DND-41 (cell line): ENCODE results near the gene EPHB1.

Experiments used
- ATAC-seq: fragments of 200-7000 bp; cut with Tn5 transposase; 3 replicates; pipeline ENCODE4 v1.9.1; 2021; ENCODE audit warnings: low read depth; ENCODE audit not compliant: insufficient read depth
- DNase-seq: peaks from one replicate; pipeline ENCODE4 v3.0.0-alpha.2; 2020
- H2AFZ ChIP-seq: 2 replicates; pipeline ENCODE4 v1.6.0; 2012; ENCODE audit warnings: low read depth, low read length
- H3K27ac ChIP-seq: 2 replicates; pipeline ENCODE4 v1.5.1; 2012; ENCODE audit warnings: low read length, inconsistent platforms
- H3K27me3 ChIP-seq: fragments of 200-600 bp; sonication (generic); 2 replicates; pipeline ENCODE4 v1.6.0; 2012; ENCODE audit warnings: low read length, mild to moderate bottlenecking, inconsistent platforms; ENCODE audit not compliant: insufficient read depth, poor library complexity
- H3K36me3 ChIP-seq: 2 replicates; pipeline ENCODE4 v1.5.1; 2012; ENCODE audit warnings: low read length, inconsistent platforms; ENCODE audit not compliant: insufficient read depth
- H3K4me1 ChIP-seq: 2 replicates; pipeline ENCODE4 v1.5.1; 2012; ENCODE audit warnings: mild to moderate bottlenecking, low read length; ENCODE audit not compliant: insufficient read depth
- H3K4me2 ChIP-seq: 2 replicates; pipeline ENCODE4 v1.6.0; 2012; ENCODE audit warnings: mild to moderate bottlenecking, moderate library complexity, low read length, inconsistent platforms; ENCODE audit not compliant: insufficient read depth
- H3K4me3 ChIP-seq, 2 experiments: fragments of 200-600 bp in 1 of 2; shearing (Covaris generic) in 1 of 2; 2 replicates each; pipeline ENCODE4 v1.5.1; 2012 to 2016; ENCODE audit warnings: inconsistent platforms in 2 of 2, low read length in 2 of 2, mild to moderate bottlenecking in 2 of 2, low read depth in 1 of 2, moderate library complexity in 1 of 2
- H3K79me2 ChIP-seq: 2 replicates; pipeline ENCODE4 v1.6.0; 2012; ENCODE audit warnings: low read length, inconsistent platforms; ENCODE audit not compliant: insufficient read depth
- H3K9ac ChIP-seq: 2 replicates; pipeline ENCODE4 v1.6.0; 2012; ENCODE audit warnings: low read depth, mild to moderate bottlenecking, inconsistent platforms, low read length, moderate library complexity
- H3K9me3 ChIP-seq: 2 replicates; pipeline ENCODE4 v1.5.1; 2012; ENCODE audit warnings: low read length, moderate library complexity, mild to moderate bottlenecking, inconsistent platforms; ENCODE audit not compliant: insufficient read depth, severe bottlenecking
- H4K20me1 ChIP-seq: 2 replicates; pipeline ENCODE4 v1.6.0; 2012; ENCODE audit warnings: low read length; ENCODE audit not compliant: insufficient read depth
- EZH2 ChIP-seq: IDR thresholded peaks from 3 replicates; pipeline ENCODE4 v1.6.1; 2012; ENCODE audit warnings: borderline replicate concordance, low read depth, mild to moderate bottlenecking, moderate library complexity, low read length, inconsistent platforms; ENCODE audit not compliant: severe bottlenecking
- TF ChIP-seq, protein P1 (sequence below): IDR thresholded peaks from 2 replicates; pipeline ENCODE4 v1.5.1; 2012; ENCODE audit warnings: borderline replicate concordance, low read length, moderate library complexity, mild to moderate bottlenecking; ENCODE audit not compliant: poor library complexity, severe bottlenecking; ENCODE audit errors: extremely low read depth

The EPHB1 gene

DNA sequence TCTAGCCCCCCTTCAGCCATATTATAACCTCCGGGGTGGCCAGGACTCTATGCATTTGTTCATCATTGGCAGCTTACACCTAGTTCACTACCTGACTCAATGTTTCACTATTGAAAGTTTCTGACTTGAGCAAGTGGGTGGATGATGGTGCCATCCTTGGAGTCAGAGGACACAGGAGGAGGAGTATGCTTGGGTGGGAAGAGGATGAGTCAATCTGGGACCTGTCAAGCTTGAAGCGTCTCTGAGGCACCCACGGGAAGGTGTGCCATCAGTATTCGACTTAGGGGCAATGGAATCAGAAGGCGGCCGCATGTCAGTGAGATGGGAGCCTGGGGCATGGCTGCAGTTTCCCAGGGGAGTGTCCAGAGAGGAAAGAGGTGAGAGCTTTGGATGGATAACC lies 133.3 kb downstream of the EPHB1 start:
- DNase-seq, result no peak
- H4K20me1 ChIP-seq, result no peaks in the 10 kb centered on the region
- H3K79me2 ChIP-seq, result no peaks in the 10 kb centered on the region
- H3K4me3 ChIP-seq, result no peak overlapping the region
- H3K27ac ChIP-seq, result no peak overlapping the region
- no peak overlapping the region for H2AFZ ChIP-seq
- peaks cover 3% of the 10 kb centered on the region for H3K9me3 ChIP-seq
- no peaks in the 10 kb centered on the region for H3K36me3 ChIP-seq
- TF ChIP-seq, protein P1, sequence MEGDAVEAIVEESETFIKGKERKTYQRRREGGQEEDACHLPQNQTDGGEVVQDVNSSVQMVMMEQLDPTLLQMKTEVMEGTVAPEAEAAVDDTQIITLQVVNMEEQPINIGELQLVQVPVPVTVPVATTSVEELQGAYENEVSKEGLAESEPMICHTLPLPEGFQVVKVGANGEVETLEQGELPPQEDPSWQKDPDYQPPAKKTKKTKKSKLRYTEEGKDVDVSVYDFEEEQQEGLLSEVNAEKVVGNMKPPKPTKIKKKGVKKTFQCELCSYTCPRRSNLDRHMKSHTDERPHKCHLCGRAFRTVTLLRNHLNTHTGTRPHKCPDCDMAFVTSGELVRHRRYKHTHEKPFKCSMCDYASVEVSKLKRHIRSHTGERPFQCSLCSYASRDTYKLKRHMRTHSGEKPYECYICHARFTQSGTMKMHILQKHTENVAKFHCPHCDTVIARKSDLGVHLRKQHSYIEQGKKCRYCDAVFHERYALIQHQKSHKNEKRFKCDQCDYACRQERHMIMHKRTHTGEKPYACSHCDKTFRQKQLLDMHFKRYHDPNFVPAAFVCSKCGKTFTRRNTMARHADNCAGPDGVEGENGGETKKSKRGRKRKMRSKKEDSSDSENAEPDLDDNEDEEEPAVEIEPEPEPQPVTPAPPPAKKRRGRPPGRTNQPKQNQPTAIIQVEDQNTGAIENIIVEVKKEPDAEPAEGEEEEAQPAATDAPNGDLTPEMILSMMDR, result no peak
- no peak for TF ChIP-seq EZH2
- no peaks in the 10 kb centered on the region for H3K4me1 ChIP-seq
- H3K27me3 ChIP-seq, result no peaks in the 10 kb centered on the region
- no peak overlapping the region for H3K4me2 ChIP-seq
- H3K9ac ChIP-seq, result no peak overlapping the region
- ATAC-seq, result no peak

DNA sequence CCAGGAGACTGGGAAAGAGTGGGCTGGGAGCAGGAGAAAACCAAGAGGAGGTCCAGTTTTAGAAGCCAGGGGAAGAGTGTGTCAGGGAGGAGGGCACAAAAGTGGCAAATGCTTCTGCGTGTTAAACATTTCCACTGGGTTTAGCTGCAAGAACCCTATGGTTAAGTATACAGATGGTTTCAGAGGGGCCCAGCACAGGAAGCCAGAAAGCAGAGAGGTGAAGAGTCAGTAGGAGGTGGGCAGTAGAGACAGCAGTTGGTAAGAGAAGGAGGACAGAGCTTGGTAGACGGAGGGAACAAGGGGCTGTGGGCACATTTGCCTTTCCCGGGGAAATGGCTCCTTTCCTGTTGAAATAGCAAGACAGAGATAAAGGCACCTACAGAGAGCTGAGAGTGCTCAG lies 133.8 kb downstream of the EPHB1 start:
- Histone ChIP-seq H3K27me3 (no peaks in the 10 kb centered on the region), H2AFZ (no peak overlapping the region), H3K27ac (no peak overlapping the region), H3K9me3 (peaks cover 3% of the 10 kb centered on the region), H3K9ac (no peak overlapping the region), H3K4me3 (no peak overlapping the region), H3K4me1 (no peaks in the 10 kb centered on the region), H4K20me1 (no peaks in the 10 kb centered on the region), H3K36me3 (no peaks in the 10 kb centered on the region), H3K4me2 (no peak overlapping the region), H3K79me2 (no peaks in the 10 kb centered on the region)
- ATAC-seq (0 out of 3 replicates have a peak, but pooled peaks have one; percentile 39), DNase-seq (no peak)
- TF ChIP-seq EZH2, result no peak
- TF ChIP-seq, protein P1, result no peak

GRCh38 chr3:134929976-134930375 lies 134.9 kb downstream of the EPHB1 start:
- TF ChIP-seq, protein P1, result no peak
- TF ChIP-seq EZH2, result no peak
- Histone ChIP-seq H3K9ac (no peak overlapping the region), H3K9me3 (peaks cover 2% of the 10 kb centered on the region), H3K4me3 (no peak overlapping the region), H3K27me3 (no peaks in the 10 kb centered on the region), H3K4me2 (no peak overlapping the region), H4K20me1 (no peaks in the 10 kb centered on the region), H3K36me3 (no peaks in the 10 kb centered on the region), H3K27ac (no peak overlapping the region), H3K4me1 (no peaks in the 10 kb centered on the region), H3K79me2 (no peaks in the 10 kb centered on the region), H2AFZ (no peak overlapping the region)
- DNase-seq (no peak), ATAC-seq (peak; percentile 52; the same call in 1 of the 3 replicates)
